ENCODE data around the gene PSAP. TPM values are rescaled to one million over a fixed set of nuclear protein-coding genes. Genes with fewer than 3 reads are reported as not detected.
"Not testable (repeated sequence)": the region's sequence is repeated elsewhere in the genome, so short reads cannot be mapped to it uniquely, and the experiment has no call there.

Gene PSAP
- total RNA-seq, 1 donor from 2014 or later = 108 TPM

- Mint-ChIP-seq H3K27me3 (ENCODE audit: low read depth) (peaks cover 14% of the 10 kb centered on the region), H3K4me1 (ENCODE audit: low read depth) (peaks cover 9% of the 10 kb centered on the region), H3K27ac (no peak overlapping the region), H3K9me3 (no peaks in the 10 kb centered on the region), H3K36me3 (ENCODE audit: low read depth) (no peaks in the 10 kb centered on the region), H3K4me3 (ENCODE audit: low read depth) (no peak overlapping the region)
- intact Hi-C loops (cut with micrococcal nuclease) = no loop called here
- DNase-seq (ENCODE audit: low spot score) = no peak
Measured at GRCh38 chr10:71882813-71883659, 32.0 kb upstream of the PSAP start.

- Mint-ChIP-seq H3K27me3 (ENCODE audit: low read depth) (peaks cover 8% of the 10 kb centered on the region), H3K27ac (no peak overlapping the region), H3K4me1 (ENCODE audit: low read depth) (peaks cover 11% of the 10 kb centered on the region), H3K9me3 (no peaks in the 10 kb centered on the region), H3K4me3 (ENCODE audit: low read depth) (no peak overlapping the region), H3K36me3 (ENCODE audit: low read depth) (no peaks in the 10 kb centered on the region)
- intact Hi-C loops (cut with micrococcal nuclease) = no loop called here
- no peak for DNase-seq (ENCODE audit: low spot score)
Measured at GRCh38 chr10:71881647-71882355, 30.8 kb upstream of the PSAP start.

- DNase-seq (ENCODE audit: low spot score); H3K4me3 Mint-ChIP-seq (ENCODE audit: low read depth); H3K9me3 Mint-ChIP-seq; H3K36me3 Mint-ChIP-seq (ENCODE audit: low read depth); H3K27me3 Mint-ChIP-seq (ENCODE audit: low read depth); intact Hi-C loops (cut with micrococcal nuclease); H3K27ac Mint-ChIP-seq: not testable (repeated sequence)
- H3K4me1 Mint-ChIP-seq (ENCODE audit: low read depth) = peaks cover 11% of the 10 kb centered on the region
Measured at GRCh38 chr10:71881307-71881624, 30.2 kb upstream of the PSAP start.

- peaks cover 5% of the 10 kb centered on the region for H3K27me3 Mint-ChIP-seq (ENCODE audit: low read depth)
- intact Hi-C loops (cut with micrococcal nuclease) = no loop called here
- H3K36me3 Mint-ChIP-seq (ENCODE audit: low read depth) = no peaks in the 10 kb centered on the region
- DNase-seq (ENCODE audit: low spot score) = no peak
- peaks cover 11% of the 10 kb centered on the region for H3K4me1 Mint-ChIP-seq (ENCODE audit: low read depth)
- H3K4me3 Mint-ChIP-seq (ENCODE audit: low read depth) = no peak overlapping the region
- H3K27ac Mint-ChIP-seq = no peak overlapping the region
- no peaks in the 10 kb centered on the region for H3K9me3 Mint-ChIP-seq
Measured at GRCh38 chr10:71880425-71881306, 29.6 kb upstream of the PSAP start.

GRCh38 chr10:71878327-71879034 lies 27.4 kb upstream of the PSAP start:
- intact Hi-C loops (cut with micrococcal nuclease) = no loop called here
- Mint-ChIP-seq H3K36me3 (ENCODE audit: low read depth) (no peaks in the 10 kb centered on the region), H3K4me1 (ENCODE audit: low read depth) (peaks cover 11% of the 10 kb centered on the region), H3K27me3 (ENCODE audit: low read depth) (no peaks in the 10 kb centered on the region), H3K4me3 (ENCODE audit: low read depth) (no peak overlapping the region), H3K9me3 (no peaks in the 10 kb centered on the region), H3K27ac (no peak overlapping the region)
- DNase-seq (ENCODE audit: low spot score) = no peak

- intact Hi-C loops (cut with micrococcal nuclease) = no loop called here
- Mint-ChIP-seq H3K27ac (no peak overlapping the region), H3K36me3 (ENCODE audit: low read depth) (no peaks in the 10 kb centered on the region), H3K4me3 (ENCODE audit: low read depth) (no peak overlapping the region), H3K27me3 (ENCODE audit: low read depth) (no peaks in the 10 kb centered on the region), H3K9me3 (no peaks in the 10 kb centered on the region), H3K4me1 (ENCODE audit: low read depth) (peaks cover 8% of the 10 kb centered on the region)
- no peak for DNase-seq (ENCODE audit: low spot score)
Measured at GRCh38 chr10:71877821-71878220, 26.8 kb upstream of the PSAP start.

- DNase-seq (ENCODE audit: low spot score); H3K36me3 Mint-ChIP-seq (ENCODE audit: low read depth); H3K27ac Mint-ChIP-seq; H3K4me3 Mint-ChIP-seq (ENCODE audit: low read depth); intact Hi-C loops (cut with micrococcal nuclease); H3K9me3 Mint-ChIP-seq; H3K27me3 Mint-ChIP-seq (ENCODE audit: low read depth); H3K4me1 Mint-ChIP-seq (ENCODE audit: low read depth): not testable (repeated sequence)
Measured at GRCh38 chr10:71874680-71875354, 23.8 kb upstream of the PSAP start.

GRCh38 chr10:71873582-71874211 lies 22.6 kb upstream of the PSAP start:
- Mint-ChIP-seq H3K27me3 (ENCODE audit: low read depth) (no peaks in the 10 kb centered on the region), H3K36me3 (ENCODE audit: low read depth) (no peaks in the 10 kb centered on the region), H3K4me3 (ENCODE audit: low read depth) (no peak overlapping the region), H3K27ac (no peak overlapping the region), H3K9me3 (no peaks in the 10 kb centered on the region), H3K4me1 (ENCODE audit: low read depth) (peaks cover 7% of the 10 kb centered on the region)
- DNase-seq (ENCODE audit: low spot score) = no peak
- intact Hi-C loops (cut with micrococcal nuclease) = no loop called here

GRCh38 chr10:71869601-71870000 lies 18.6 kb upstream of the PSAP start:
- H3K27me3 Mint-ChIP-seq (ENCODE audit: low read depth); intact Hi-C loops (cut with micrococcal nuclease); H3K36me3 Mint-ChIP-seq (ENCODE audit: low read depth); H3K4me1 Mint-ChIP-seq (ENCODE audit: low read depth); H3K9me3 Mint-ChIP-seq; H3K27ac Mint-ChIP-seq; H3K4me3 Mint-ChIP-seq (ENCODE audit: low read depth); DNase-seq (ENCODE audit: low spot score): not testable (repeated sequence)

- H3K36me3 Mint-ChIP-seq (ENCODE audit: low read depth) = no peaks in the 10 kb centered on the region
- no peak overlapping the region for H3K4me3 Mint-ChIP-seq (ENCODE audit: low read depth)
- H3K27me3 Mint-ChIP-seq (ENCODE audit: low read depth) = no peaks in the 10 kb centered on the region
- DNase-seq (ENCODE audit: low spot score) = no peak
- intact Hi-C loops (cut with micrococcal nuclease) = no loop called here
- H3K4me1 Mint-ChIP-seq (ENCODE audit: low read depth) = peaks cover 4% of the 10 kb centered on the region
- no peak overlapping the region for H3K27ac Mint-ChIP-seq
- no peaks in the 10 kb centered on the region for H3K9me3 Mint-ChIP-seq
Measured at GRCh38 chr10:71868192-71868697, 17.2 kb upstream of the PSAP start.

- H3K27me3 Mint-ChIP-seq (ENCODE audit: low read depth) = no peaks in the 10 kb centered on the region
- H3K27ac Mint-ChIP-seq = no peak overlapping the region
- no peaks in the 10 kb centered on the region for H3K36me3 Mint-ChIP-seq (ENCODE audit: low read depth)
- no peak overlapping the region for H3K4me3 Mint-ChIP-seq (ENCODE audit: low read depth)
- DNase-seq (ENCODE audit: low spot score) = no peak
- H3K9me3 Mint-ChIP-seq = no peaks in the 10 kb centered on the region
- peaks cover 8% of the 10 kb centered on the region for H3K4me1 Mint-ChIP-seq (ENCODE audit: low read depth)
- intact Hi-C loops (cut with micrococcal nuclease) = no loop called here
Measured at GRCh38 chr10:71865561-71866041, 14.6 kb upstream of the PSAP start.
